Activated T-cell treated with anti-CD3 and anti-CD28 coated beads, Interleukin-2, amount 50 U/mL, for 48 hours (primary cell): ENCODE measurements around the gene OPCML.

Source experiments
- DNase-seq, 2 experiments: peaks; one replicate each; pipeline ENCODE4 v3.0.0-alpha.2; 2020

OPCML gene

DNA sequence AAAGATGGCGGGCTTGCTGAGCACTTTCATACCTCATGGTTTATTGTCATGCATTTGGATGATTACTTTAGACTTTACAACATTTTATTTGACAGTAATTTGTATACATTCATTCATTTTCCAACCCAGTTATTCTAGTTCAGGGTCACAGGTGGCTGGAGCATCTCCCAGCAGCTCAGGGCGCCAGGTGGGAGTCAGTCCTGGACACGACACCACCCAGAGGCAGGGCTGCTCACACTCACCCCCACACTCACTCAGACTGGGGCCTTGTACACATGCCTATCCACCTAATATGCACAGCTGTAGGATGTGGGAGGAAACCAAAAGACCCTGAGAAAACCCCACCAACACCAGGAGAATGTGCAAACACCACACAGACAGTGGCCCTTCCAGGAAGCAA, 123.9 kb downstream of the OPCML start:
- DNase-seq = no peak

DNA sequence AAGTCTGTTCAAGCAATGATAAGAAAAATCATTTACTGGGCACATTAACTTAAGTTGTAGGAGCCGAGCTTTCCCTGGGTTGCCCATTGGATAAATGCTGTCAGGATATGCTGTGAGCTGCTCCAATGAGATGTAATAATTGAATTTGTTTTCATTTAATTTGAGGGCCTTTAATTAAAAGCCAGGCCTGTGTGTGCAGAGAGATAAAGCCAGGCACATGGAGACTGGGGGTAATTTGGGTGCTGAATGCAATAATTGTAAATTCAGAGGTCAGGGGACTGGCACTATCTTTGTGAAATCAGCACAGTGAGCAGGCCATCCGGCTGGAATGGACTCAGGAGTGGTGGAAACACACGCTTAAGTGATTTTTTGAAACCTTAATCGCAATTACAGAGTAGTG, 125.8 kb downstream of the OPCML start:
- DNase-seq = no peak

DNA sequence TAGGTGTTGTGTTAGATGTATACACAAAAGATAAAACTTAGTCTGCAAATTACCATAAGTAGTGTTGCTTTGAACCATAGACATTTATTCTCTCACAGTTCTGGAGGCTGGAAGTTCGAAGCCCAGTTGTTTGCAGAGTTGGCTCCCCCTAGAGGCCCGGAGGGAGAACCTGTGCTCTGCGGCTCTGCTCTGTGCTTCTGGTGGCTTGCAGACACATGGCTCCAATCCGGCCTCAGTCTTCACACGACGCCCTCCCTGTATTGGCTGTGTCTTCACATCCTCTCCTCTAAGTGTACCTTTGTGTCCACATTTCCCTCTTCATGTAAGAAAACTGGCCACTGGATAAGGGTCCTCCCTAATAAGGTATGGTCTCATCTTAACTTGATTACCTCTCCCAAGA, 128.4 kb downstream of the OPCML start:
- DNase-seq = peak in 1 of 2 experiments; percentile 16

DNA sequence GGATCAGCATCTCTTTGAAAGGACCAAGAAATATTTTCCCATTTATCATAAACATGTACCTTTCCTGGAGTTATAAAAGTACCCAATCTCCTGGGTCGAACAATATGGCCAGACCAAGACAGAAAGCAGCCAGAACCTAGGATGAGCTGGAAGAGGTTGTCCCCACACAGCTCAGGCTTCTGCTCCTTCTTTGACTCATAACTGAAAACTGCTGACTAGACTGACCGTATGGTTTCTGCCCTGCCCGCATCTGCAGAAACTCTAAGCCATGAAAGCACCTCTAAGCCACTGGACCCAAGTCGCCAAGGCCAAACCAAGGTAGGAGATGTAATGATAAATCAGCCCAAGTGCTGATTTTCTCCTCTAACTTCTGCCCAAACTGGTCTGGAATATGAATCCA, 129.8 kb downstream of the OPCML start:
- DNase-seq = no peak

DNA sequence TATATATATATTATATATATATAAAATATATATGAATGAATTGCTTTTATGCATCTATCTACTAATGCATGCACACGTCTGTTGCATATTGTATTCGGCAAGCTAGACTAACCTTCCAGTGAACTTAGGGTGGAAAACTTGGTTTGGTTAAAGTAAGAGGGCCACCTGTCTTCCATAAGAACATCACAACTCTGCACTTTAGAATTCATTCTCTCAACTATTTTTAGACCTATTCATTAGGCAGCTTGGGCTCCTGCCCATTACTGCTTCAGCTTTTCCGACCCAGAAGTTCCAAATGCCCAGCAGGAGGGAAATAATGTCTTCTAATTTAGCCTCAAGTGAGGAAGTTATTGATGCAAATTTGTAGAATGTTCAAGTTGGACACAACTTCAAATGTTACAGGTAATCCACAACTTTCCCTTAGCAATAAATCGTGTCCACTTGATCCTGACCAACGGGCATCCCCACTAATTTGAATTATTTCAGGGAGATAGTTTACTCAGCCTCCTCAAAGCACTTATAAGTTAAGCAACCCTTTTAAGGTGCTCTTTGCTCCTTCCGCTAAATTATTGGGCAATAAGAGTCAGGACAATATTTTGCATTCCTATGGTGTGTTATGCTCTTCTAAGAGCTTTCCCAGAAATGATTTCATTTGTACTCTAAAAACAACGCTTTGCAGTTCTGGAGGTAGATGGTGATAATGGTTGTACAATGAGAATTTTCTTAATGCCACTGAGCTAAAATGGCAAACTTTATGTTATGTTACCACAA, 132.3 kb downstream of the OPCML start:
- DNase-seq = no peak

DNA sequence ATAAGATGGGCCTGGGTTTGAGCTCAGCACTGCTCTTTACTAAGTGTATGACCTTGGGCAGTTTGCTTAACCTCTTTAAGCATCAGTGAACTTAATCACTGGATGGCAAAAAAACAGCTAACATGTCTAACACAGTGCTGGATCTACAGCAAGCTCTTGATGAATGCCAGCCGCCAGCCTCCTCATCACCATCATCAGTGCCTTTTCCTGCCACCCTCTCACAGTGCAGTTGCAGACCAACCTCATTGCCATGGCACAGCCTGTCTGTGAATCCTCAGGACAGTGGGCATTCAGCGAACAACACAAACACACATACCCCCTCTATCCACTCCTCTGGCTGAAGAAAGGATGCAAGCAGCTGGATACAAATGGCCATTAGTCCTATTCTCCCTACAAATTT, 133.0 kb downstream of the OPCML start:
- DNase-seq = no peak

DNA sequence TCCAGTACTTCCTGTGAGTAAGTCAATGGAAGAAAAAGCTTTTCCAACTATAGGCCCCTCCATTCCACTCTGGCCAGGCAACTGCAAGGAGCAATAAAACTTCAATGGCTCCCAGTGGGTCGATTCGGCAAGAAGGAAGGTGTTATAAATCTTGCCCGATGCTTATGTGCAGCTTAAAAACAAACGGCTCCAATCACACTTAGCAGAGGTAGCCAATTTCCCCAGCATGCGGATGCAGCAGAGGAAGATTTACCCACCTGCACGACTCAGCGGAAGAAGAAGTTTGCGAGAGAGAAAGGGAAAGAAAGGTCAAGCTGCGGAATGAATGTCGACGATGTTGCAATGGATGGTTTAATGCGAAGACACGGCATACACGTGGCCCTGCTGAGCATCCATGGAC, 141.5 kb downstream of the OPCML start:
- no peak for DNase-seq

DNA sequence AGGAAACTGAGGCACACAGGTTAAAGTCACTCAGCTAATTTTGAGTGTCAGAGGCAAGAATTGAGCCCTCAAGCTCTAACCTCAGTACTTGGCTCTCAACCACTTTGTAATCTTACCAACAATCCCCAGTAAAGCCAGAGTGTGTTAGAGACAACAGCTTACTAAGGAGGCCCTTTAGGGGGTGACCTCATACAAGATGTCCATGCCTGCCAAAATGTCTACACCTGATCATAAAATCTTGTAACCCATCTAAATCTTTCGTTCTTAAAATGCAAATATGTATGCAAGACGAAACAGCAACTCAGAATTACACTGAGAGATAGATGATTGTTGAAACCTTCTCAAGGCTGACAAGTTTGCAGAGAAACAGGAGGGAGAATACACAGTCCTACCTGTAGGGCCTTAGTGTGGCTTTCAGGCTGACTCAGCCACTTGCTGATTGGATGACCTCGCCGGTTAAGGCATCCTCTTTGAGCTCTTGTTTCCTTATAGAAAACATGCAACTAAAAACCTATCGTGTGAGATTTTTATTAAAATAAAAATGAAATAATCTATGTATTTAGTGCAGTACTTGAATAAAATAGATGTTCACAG, 143.2 kb downstream of the OPCML start:
- no peak for DNase-seq

DNA sequence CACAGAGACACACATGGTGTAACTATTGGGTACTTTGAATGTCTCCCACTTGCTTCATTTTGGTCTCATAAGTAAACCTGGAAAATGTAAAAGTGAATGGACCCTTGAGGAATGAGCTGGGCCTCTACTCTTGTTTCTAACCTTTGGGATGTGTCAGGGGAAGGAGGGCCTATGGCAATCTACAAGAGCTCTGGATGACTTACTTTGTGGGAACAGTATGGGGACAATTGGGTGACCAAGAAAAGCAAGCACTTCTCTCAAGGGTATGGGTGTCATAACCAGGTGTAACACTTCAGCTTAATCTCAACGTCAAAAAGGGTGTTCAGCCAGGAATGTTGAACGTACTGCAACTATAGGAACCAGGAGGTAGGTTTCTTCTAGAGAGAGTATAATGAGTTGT, 144.0 kb downstream of the OPCML start:
- no peak for DNase-seq

DNA sequence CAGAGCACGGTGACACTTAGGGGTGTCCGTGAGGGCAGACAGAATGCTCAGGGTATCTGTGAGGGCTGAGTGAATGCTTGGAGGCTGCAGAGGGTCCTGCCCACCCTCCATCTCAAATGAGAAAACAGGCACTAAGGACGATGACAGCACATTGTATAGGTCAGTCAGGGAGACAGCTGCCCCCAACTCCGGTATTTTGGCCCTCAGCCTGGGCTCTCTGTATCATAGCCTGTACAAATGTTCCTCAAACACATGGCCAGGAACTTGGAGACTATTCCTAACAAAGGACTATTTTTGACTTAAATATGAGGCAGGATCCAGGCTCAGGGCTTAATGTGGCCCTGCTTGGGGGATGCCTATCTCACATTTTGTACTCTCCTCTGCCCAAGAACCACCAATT, 145.4 kb downstream of the OPCML start:
- no peak for DNase-seq

DNA sequence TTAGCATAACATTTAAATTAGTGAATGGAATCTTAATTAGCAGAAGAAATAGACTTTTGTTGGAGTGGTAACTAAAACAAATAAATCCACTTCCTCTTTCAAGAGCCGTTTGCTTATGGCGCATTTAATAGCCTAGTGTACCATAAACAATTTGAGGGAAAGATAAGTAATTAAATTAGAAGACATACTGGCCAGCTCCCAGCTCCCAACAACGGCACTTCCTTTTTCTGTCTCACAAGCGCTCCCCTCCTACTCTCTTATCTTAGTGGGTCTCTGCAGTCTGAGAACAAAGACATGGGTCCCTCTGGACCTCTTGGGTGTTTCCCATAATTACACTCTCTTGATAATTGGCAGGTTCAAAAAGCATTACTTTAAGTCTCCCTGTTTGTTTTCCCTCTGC, 146.0 kb downstream of the OPCML start:
- no peak for DNase-seq

DNA sequence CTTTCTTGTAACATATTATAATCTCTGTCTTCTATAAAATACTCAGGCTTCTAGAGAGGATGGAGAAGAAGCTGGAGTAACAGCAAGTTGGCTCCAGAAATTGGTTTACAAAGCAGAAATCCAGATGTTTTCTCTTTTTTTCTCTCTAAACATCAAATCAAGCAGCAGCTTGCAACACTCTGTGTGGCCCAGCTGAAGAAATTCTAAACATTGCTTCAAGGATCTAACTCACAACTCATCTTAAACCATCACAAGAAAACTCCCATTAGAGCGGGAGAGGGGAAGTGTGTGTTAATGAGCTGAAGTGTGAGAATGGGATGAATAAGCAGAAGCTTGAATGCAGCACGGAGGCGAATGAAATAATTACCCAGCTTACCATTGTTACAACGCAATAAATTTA, 146.5 kb downstream of the OPCML start:
- DNase-seq = no peak

DNA sequence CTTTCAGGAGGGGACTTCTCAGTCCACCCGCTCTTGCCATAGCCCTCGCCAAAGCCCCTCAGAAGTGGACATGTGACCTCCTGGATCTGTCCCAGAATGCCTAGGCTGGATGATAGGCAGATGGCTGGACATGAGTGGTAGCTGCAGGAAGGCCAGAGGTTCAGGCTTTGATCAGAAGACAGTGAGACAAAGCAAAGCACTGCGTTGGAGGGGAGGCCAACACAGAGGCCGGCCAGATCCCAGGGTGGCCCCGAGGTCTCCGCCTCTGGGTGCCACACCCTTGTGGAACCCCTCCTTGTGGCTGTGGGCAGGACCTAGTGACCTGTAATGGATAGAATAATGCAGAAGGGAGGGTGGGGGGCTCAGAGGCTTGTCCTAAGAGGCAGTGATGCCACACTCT, 147.6 kb downstream of the OPCML start:
- no peak for DNase-seq

DNA sequence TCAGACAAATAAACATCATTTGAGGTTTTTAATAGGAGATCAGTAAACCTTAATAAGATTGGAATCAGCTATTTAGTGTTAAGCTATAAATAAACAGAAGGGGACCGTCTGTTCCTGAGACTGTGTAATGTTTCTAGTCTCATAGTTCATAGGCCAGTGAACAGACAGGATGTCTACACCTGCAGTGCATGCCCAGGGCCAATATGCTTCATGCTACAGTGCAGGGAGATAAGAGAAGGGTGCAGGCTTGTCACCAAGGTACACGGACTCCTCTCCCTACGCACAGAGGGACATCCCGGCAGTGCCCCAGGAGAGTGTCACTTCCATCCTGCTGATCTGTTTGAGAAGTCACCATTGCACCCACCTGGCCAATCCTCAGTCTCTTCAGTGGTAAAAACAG, 148.6 kb downstream of the OPCML start:
- no peak for DNase-seq

DNA sequence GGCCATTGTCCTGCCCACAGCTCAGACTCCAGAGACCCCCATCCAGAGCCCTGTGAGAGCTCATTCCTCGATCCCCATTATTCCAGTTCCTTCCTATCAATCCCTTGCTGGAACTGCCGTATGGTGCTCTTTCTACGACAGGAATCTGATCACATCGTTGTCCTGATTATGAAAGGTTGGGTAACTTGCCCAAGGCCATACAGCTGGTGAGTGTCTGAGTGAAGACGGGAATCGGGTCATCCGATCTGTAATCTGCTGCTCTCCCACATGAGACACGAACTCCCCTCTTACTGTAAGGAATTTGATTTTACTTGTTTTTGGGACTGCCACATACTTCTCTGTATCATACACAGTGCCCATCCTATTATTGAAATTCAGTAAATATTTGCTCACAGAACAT, 149.1 kb downstream of the OPCML start:
- DNase-seq = no peak

DNA sequence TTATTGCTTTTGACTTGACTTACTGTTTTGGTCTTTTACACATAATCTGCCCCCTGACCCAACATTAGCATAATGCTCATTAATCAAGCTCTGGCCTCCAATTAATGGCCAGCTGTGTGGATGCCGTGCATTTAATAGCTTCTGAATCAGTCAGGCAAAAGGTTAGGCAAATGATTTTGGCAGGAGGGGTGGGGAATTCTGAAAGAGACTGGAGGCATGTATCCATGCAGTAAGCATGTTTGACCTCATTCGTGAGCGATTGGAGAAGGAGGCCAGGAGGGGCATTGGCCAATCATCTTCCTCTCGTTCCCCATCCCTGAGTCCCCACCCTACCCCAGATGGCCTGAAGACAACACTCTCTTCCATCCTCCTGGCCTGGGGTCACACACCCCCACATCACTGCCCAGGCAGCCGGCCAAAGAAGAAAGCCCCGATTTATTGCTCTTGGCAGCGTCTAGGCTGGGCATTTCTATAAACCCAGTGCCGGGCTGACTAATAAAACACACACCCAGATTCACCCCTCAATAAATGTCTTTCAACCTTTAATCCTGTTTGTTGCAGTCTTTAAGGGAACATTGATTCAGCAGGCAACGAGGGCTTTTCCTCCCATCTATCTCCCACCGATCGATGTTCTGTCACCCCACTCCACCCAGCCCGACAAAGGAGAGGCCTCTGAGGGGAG, 150.0 kb downstream of the OPCML start:
- no peak for DNase-seq

DNA sequence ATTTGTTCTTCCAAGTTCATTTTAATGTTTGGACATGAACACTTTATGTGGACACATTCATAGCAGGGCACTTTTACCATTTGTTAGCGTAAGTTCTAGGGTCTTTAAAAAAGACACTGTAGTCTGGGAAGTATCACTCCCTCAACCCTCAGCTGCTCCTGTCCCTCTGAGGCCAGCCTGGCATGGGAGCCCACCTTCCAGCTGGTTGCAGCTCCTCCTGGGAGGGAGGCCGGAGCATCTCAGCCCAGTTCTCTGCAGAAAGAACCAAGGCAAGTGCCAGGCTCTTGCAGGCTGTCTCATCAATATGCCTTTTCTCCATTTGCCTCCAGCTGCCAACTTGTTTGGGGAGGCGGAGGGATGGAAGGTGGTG, 150.6 kb downstream of the OPCML start:
- no peak for DNase-seq

DNA sequence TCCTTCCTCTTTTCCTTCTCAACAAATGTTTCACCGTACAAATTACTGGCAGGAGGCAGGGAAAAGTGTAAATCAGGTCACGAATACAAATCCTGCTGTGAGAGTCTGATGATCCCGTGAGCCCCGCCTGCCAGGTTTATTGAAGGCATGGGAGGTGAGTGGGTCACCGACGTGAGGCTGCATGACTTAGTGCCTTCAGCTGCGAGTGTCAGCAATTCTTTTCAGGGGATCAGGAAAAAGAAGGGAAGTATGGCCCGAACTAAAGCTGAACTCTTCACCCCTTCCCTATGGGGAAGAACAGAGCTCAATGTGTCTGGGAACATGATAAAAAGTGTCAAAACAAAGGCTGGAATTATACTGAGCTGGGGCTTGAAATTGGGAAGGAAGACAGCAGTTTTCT, 166.2 kb downstream of the OPCML start:
- no peak for DNase-seq

DNA sequence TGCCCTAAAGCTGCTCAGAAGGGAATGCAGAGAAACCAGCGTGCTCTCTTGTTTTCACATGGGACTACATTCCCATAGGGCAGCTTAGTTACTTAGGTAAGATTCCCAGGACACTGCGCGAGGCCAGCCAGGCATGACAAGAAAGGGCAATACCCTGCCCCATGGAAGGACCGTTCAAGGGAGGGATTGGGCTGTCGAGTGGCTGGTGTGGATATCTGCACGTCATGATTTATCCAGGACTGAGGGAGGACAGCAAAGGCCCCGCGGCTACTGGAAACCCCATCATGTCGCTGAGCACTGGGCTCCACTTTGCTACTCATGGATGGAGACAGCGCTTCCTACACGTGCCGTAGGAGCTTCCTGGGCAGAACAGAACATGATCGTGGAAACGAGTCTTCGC, 169.4 kb downstream of the OPCML start:
- DNase-seq = no peak

DNA sequence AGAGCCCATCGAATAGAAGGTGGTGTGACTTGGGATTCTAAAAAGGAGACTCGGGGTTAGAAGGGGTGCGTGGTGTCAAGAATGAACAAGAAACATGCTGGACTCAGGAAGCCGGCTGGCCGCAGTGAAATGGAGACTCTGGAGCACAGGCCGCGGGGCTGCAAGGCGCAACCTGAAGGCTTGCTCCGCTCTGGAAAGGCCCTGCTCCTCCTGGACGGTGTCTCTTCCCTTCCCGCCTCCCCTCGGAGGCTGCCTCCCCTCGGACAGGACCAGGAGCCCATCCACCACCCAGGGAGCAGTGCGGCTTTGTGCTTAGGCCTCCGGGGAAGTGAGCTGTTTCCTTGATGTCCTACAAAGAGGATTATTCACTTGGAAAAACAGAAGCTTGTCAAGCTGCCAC, 170.1 kb downstream of the OPCML start:
- no peak for DNase-seq

DNA sequence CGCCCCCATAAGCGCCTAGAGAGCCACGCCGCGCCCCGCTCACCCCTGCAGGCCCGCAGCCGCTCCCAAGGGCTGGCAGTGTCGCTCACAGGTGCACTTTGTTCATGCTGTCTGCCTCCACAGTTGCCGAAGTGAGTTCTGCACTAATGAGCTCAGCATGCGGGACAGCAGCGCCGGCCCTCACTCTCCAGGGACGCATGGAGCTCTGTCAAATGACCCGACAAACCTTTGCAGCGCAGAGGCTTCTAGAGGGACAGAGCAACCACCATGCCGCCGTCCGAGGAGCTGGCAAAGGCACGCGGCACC, 170.7 kb downstream of the OPCML start:
- DNase-seq = no peak

DNA sequence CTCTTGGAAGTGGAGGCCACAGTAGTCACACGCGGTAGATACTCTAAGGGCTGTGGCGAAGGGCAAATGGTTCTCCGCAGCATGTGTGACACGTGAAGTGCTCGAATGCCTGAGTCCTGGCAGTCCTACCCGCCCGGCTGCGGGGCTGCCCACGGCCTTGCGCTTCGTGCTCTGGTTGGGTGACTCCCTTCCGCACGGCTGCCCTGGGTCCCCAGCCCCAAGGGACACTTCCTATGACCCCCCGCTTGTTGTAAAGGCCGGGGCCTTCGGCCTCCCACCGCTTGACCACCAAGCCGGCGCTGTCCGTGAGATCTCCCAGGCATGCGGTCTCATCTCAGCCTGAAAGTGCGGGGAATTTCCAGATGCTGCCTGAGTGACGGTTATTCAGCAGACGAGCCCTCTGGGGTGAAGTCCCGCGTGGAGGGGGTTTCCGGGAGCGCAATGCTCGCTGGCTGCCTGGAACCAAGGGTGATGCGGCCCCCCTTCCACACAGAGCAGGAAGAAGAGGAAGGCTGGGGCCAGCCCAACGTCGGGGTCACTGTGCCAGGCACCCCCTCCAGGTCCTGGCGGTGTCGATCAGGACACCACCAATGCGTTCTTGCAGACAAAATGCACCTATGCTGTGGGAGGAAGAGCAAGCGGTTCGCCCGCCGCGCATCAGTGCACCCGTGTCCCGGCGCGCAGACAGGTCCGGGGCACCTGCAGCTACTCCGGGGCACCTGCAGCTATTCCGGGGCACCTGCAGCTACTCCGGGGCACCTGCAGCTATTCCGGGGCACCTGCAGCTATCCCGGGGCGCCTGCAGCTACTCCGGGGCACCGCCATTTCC, 171.2 kb downstream of the OPCML start:
- no peak for DNase-seq

DNA sequence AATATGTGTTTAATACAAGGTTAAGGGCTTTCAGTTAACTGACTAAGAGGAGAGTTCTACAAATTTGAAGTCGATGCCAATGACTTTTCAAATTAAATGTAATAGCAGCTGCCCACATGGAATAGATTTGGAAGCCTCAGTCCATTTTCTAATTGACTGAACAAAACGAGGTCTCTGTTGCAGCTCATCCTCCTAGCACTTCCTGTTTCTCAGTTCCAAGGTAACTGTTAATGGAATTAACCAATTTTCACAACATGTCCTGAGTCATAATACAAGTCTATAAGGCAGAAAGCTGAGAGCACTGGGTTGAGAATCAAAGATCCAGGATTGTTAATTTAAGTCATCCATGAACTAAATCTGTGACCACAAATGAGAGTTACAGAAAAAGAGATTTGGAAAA, 177.2 kb downstream of the OPCML start:
- no peak for DNase-seq

DNA sequence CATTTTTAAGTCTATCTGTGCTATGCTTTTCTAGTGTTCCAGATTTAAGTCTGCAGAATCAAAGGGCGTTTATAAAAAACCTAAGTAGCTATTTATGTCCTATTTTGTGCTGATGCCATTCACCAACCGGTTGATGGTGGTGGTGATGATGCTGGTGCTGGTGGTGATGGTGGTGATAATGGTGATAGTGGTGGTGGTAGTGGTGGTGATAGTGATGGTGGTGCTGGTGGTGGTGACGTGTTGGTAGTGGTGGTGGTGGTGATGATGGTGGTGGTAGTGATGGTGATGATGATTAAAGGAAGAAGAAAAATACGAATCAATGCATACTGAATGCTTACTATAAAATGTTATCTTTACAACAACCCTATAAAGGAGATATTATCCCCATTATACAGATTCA, 178.2 kb downstream of the OPCML start:
- DNase-seq = no peak
